Measurements from ENCODE around the gene HNMT. TPM values are rescaled to one million over a fixed set of nuclear protein-coding genes. Genes with fewer than 3 reads are reported as not detected.

HNMT gene
- total and polyA plus RNA-seq, 2 of the 13 experiments (the other 11 are each of a cell fraction or from before 2014, with no cell fraction given) = 279 to 309 TPM

- TF ChIP-seq, protein P1, sequence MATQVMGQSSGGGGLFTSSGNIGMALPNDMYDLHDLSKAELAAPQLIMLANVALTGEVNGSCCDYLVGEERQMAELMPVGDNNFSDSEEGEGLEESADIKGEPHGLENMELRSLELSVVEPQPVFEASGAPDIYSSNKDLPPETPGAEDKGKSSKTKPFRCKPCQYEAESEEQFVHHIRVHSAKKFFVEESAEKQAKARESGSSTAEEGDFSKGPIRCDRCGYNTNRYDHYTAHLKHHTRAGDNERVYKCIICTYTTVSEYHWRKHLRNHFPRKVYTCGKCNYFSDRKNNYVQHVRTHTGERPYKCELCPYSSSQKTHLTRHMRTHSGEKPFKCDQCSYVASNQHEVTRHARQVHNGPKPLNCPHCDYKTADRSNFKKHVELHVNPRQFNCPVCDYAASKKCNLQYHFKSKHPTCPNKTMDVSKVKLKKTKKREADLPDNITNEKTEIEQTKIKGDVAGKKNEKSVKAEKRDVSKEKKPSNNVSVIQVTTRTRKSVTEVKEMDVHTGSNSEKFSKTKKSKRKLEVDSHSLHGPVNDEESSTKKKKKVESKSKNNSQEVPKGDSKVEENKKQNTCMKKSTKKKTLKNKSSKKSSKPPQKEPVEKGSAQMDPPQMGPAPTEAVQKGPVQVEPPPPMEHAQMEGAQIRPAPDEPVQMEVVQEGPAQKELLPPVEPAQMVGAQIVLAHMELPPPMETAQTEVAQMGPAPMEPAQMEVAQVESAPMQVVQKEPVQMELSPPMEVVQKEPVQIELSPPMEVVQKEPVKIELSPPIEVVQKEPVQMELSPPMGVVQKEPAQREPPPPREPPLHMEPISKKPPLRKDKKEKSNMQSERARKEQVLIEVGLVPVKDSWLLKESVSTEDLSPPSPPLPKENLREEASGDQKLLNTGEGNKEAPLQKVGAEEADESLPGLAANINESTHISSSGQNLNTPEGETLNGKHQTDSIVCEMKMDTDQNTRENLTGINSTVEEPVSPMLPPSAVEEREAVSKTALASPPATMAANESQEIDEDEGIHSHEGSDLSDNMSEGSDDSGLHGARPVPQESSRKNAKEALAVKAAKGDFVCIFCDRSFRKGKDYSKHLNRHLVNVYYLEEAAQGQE (IDR thresholded peaks at IDR 0.05; ENCODE audit: borderline replicate concordance in 1 of 2, low read depth in 1 of 2, low read length in 2 of 2) = peak in 1 of 2 experiments; percentile 65; a peak in 2 of 4 replicates
Measured at GRCh38 chr2:137964066-137964858, at the start of gene HNMT (continued).

DNA sequence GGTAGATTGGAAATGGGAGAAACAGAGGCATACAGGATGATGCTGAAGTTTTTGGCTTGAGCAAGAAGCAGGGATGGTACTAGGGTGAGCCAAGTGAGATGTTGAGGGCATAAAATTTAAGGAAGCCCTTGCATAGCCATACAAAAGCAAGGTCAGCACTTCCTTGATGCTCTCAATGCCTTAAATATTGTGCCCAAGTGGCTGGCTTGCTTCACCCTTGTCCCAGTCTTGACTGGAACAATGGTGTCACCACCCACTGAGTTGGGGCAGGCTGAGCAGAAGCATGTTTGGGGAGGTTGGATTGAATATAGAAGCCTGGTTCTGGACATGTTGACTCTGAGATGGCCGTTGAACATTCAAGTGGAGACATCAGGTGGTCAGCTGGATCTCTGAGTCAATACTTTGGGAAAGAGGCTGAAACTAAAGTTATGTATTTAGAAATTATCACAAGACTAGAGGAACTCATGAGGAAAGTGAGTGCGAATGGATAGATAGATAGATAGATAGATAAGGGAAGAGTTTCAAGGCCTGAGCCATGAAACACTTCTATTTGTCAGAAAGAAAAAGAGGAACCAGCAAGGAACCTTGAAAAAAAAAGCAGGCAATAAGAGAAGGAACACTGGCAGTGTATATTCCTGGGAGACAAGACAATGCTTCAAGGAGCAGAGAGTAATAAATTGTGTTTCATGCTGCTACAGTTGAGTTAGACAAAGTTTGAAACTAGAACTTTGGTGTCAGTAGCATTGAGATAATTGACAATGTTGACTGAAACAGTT lies 43.0 kb upstream of the HNMT start:
- Histone ChIP-seq H3K4me1 (ENCODE audit: insufficient read depth, low read length) (peaks cover 34% of the 10 kb centered on the region), H3K27ac (ENCODE audit: extremely low read length, insufficient read depth, low read length) (no peak overlapping the region), H4K20me1 (ENCODE audit: insufficient read depth, low read length) (no peaks in the 10 kb centered on the region), H2AFZ (ENCODE audit: low read length) (peak overlapping the region; percentile 47), H3K27me3 (ENCODE audit: control insufficient read depth in 1 of 2, insufficient read depth in 2 of 2, low read length in 2 of 2) (no peaks in the 10 kb centered on the region), H3K4me3 (replicated peaks in 1 of 3; ENCODE audit: insufficient read depth in 1 of 3, low read depth in 2 of 3, low read length in 3 of 3) (no peak overlapping the region), H3K9me3 (ENCODE audit: low read length) (no peaks in the 10 kb centered on the region), H3K36me3 (replicated peaks in 1 of 2; ENCODE audit: control insufficient read depth in 1 of 2, insufficient read depth in 2 of 2, low read length in 2 of 2) (no peaks in the 10 kb centered on the region), H3K4me2 (ENCODE audit: low read depth, low read length) (no peak overlapping the region), H3K9ac (ENCODE audit: insufficient read depth, low read depth, low read length) (no peak overlapping the region), H3K79me2 (ENCODE audit: insufficient read depth, low read length) (no peaks in the 10 kb centered on the region)
- intact Hi-C loops (cut with micrococcal nuclease; ENCODE audit: unreplicated experiment) (no loop called here), in situ Hi-C loops (cut with HindIII; ENCODE audit: extremely low pct_ligation_motif_present, low pct_unique_long_range_greater_than_20kb) (no loop called here)
- BruUV-seq (replicated peaks) = no TSS peak
- DNase-seq (ENCODE audit: low spot score) (no peak), FAIRE-seq (no peak), ATAC-seq (no peak)
- POLR2A ChIA-PET = no interaction called here
- WGBS (ENCODE audit: low lambda C conversion rate) = 87% methylated on average over 2 of the region's 2 CpGs
- TF ChIP-seq AHR (CRISPR knock-in tag; IDR thresholded peaks at IDR 0.05) (no peak), ZNF382 (CRISPR knock-in tag; IDR thresholded peaks at IDR 0.05; ENCODE audit: borderline replicate concordance) (no peak), KDM6A (CRISPR knock-in tag; IDR thresholded peaks at IDR 0.05; ENCODE audit: low read depth) (no peak), MAFK (conservative IDR thresholded peaks at IDR 0.05 in 1 of 2, IDR thresholded peaks at IDR 0.05 in 1 of 2; ENCODE audit: low read length in 2 of 2) (peak; percentile 76 to 87), MAFF (IDR thresholded peaks at IDR 0.05; ENCODE audit: low read depth, low read length) (peak; percentile 80)
- CTCF ChIA-PET (ENCODE audit: low intra/inter-chr PET ratio, low total read pairs) = no interaction called here

Data from HepG2 (cell line).